MG63 (cell line): ENCODE data around the gene OXCT1. TPM values are rescaled to one million over a fixed set of nuclear protein-coding genes. Genes with fewer than 3 reads are reported as not detected.
"Not testable (repeated sequence)": the region's sequence is repeated elsewhere in the genome, so short reads cannot be mapped to it uniquely, and the experiment has no call there.

ENCODE experiments used
- DNase-seq: peaks from one replicate; pipeline ENCODE4 v3.0.0-alpha.2; 2020
- H3K27me3 ChIP-seq: fragments of 250-450 bp; sonication (Bioruptor Pico); 2 replicates; pipeline ENCODE4 v1.5.1; 2020; ENCODE audit warnings: mild to moderate bottlenecking, moderate library complexity
- H3K36me3 ChIP-seq: fragments of 250-450 bp; sonication (Bioruptor Pico); 2 replicates; pipeline ENCODE4 v1.5.1; 2020; ENCODE audit warnings: mild to moderate bottlenecking, moderate library complexity
- H3K4me3 ChIP-seq: fragments of 250-450 bp; sonication (Bioruptor Pico); 2 replicates; pipeline ENCODE4 v1.5.1; 2020; ENCODE audit warnings: mild to moderate bottlenecking, moderate library complexity
- H3K9me3 ChIP-seq: fragments of 250-450 bp; sonication (Bioruptor Pico); 2 replicates; pipeline ENCODE4 v1.5.1; 2020; ENCODE audit warnings: mild to moderate bottlenecking, moderate library complexity
- total RNA-seq: library from RNA; depleted of rRNA; stranded (reverse); fragments of >200 nt; shearing (Covaris generic); gene quantifications from 2 replicates; pipeline ENCODE4 v1.2.3, GENCODE V29; 2014; ENCODE audit warnings: low replicate concordance

The OXCT1 gene
- total RNA-seq, 1 experiment from 2014 or later: 30.0 TPM

DNA sequence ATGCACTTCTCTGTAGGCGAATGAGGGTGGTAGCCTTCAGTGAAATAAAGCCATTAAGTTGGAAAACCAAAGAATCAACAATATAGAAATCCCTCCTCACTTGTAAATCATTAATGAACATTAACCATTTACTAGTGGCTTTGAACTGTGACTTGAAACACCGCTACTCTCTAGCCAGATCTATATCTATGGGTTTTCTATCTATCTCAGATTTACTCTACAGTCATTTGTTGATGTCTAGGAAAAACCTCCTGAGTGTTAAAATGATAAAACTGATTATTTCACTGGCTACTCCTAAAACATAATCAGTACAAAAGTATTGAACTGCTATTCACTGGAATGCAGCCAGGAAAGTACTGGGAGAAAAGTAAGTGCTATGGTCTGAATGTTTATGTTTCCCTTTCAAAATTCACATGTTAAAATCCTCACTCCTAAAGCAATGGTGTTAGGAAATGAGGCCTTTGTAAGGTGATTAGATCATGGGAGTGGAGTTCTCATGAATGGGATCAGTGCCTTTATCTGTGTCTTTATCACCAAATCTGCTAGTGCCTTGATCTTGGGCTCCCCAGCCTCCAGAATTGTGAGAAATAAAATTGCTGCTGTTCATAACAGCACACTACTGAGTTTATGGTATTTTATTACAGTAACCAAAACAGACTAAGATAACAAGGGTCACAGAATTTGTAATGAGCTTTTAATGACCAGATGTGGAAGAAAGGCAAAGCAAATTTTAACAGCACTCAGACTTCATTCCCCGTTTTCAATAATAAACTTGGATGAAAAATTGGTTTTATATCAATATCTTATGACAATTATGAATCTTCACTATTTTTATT is 8.6 kb upstream of the OXCT1 start:
- Histone ChIP-seq H3K27me3 (peaks cover 3% of the 10 kb centered on the region), H3K9me3 (no peaks in the 10 kb centered on the region), H3K36me3 (no peaks in the 10 kb centered on the region), H3K4me3 (no peak overlapping the region)
- DNase-seq: no peak

DNA sequence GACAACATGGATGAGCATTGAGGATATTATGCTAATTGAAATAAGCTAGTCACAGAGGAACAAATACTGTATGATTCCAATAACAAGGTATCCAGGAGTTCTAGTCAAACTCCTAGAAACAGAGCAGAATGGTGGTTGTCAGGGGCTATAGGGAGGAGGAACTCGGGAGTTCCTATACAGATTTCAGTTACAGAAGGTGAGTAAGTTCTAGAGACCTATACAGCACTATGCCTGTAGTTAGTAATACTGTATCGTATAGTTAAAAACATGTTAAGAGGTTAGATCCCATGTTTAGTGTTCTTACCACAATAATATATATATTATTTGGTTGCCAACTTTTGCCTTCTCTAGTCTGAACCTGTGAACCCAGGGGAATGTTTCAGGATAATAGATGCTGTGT is 7.9 kb upstream of the OXCT1 start:
- peaks cover 3% of the 10 kb centered on the region for H3K27me3 ChIP-seq
- no peaks in the 10 kb centered on the region for H3K36me3 ChIP-seq
- H3K9me3 ChIP-seq: no peaks in the 10 kb centered on the region
- H3K4me3 ChIP-seq: no peak overlapping the region
- DNase-seq: no peak

DNA sequence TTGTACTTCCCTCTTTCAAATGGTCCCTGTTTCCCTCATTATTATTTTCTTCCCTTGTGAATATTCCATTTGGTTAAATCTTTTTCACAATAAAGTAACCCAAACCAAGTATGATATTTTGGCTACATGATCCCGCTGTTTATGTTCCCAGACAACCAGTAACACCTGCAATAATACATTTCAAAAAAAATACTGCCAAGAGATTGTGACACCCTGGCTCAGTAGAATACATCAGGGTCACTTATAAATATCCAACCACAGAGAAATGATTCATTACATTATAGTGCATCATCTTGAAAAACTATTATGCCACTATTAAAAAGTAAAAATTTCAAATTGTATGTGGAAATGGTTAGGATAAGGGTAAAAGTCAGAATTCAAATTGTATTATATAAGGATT is 7.2 kb upstream of the OXCT1 start:
- no peak overlapping the region for H3K4me3 ChIP-seq
- no peak for DNase-seq
- peaks cover 3% of the 10 kb centered on the region for H3K27me3 ChIP-seq
- no peaks in the 10 kb centered on the region for H3K36me3 ChIP-seq
- no peaks in the 10 kb centered on the region for H3K9me3 ChIP-seq

DNA sequence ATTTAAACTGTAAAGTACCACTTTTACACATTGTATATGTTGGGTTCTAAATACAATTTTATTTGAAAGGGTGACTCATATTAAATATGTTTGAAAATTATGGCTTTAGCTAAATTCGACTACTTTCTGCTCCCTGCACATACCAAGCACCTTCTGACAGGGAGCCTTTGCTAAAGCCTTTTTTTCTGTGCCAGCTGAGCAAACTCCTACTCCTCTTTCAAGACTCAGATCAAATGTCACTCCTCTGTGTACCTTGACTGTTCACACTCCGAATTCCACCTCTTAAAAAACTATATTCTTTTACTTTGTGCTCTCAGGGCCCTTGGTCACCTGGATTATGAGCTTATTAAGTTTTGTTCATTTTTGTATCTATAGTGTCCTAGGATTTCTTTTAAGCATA is 6.5 kb upstream of the OXCT1 start:
- Histone ChIP-seq H3K4me3 (no peak overlapping the region), H3K27me3 (peaks cover 3% of the 10 kb centered on the region), H3K36me3 (no peaks in the 10 kb centered on the region), H3K9me3 (no peaks in the 10 kb centered on the region)
- no peak for DNase-seq

DNA sequence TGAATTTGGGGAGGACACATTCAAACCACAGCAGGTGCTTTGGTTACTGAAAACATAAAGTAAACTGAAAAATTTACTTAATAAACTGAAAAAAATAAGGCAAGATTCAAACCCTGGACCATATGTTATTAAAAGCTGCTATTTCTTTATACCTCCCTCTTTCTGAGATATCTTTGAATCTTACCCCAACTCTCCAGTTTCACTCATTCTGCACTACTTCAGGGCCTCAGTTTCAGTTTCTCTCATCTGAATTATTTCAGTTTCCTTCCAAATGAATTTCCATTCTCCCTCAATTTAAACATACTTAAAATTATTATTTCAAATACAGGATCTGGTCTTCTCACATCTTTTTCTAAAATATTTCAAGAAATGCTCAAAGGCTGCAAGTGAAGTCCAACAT is 4.9 kb upstream of the OXCT1 start:
- Histone ChIP-seq H3K4me3 (no peak overlapping the region), H3K36me3 (no peaks in the 10 kb centered on the region), H3K9me3 (no peaks in the 10 kb centered on the region), H3K27me3 (peaks cover 3% of the 10 kb centered on the region)
- DNase-seq: no peak

DNA sequence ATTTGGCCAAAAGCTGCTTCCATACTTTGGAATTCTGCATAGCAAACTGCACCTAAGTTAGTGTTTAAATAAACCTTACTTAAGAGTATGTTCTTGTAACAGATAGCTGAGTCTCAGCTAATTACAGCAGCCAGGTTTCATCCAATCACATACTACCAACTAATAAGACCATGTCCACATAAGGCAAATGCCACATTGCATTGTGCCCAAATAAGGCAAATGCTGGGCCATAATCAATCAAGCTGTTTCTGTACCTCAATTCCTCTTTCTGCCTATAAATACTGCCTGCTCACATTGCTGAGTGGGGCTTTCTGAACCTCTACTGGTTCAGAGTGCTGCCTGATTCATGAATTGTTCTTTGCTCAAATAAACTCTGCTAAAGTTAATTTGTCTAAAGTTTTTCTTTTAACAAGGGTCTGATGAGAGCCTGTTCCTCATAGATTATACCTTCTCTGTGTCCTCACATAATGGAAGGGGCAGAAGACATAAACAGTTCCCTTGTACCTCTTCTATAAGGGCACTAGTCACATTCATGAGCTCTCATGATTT is 4.4 kb upstream of the OXCT1 start:
- H3K27me3 ChIP-seq: peaks cover 3% of the 10 kb centered on the region
- H3K9me3 ChIP-seq: no peaks in the 10 kb centered on the region
- no peak for DNase-seq
- no peak overlapping the region for H3K4me3 ChIP-seq
- H3K36me3 ChIP-seq: no peaks in the 10 kb centered on the region

DNA sequence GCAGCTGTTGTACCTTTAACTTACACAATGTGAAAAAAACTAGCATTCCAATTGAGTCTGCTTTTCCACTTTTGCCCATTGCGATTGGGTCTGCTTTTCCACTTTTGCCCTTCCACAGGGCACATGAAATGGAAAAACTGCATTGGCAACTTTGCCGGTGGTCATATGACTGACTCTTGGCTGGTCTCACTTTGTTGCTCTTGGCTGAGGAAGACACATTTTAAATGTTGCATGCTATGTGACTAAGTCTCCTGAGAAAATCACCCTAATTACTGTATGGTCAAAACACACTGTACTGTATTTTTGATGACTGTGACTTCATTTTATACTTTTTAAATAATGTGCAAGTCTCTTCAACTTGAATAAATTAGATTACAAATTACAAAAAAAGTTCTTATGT is 1.6 kb upstream of the OXCT1 start:
- DNase-seq: peak; percentile 80

DNA sequence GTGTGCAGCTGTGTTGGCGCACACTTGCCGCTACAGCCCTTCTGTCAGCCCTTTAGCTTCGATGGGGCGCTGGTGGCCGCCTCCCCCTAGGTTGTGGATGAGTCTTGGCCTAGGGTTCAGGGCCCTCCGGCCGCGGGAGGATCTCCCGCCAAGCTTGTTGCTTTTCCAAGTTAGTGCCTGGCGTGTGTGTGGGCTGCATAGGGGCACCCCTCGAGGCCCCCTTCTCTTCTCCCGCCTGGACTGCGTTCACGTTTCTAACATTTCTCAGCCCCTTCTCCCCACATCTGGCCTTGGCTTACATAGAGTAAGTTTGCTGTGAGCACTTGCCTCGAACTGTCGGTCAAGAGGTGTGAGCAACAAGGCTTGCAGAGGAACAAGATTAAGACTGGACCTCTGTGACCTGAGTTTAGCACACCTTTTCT is 413 bp upstream of the OXCT1 start:
- no peak for DNase-seq
- Histone ChIP-seq H3K4me3 (peak overlapping the region; percentile 78), H3K9me3 (no peaks in the 10 kb centered on the region)

More for the DNA sequence above, 1.6 kb upstream of the OXCT1 start:
- Histone ChIP-seq H3K36me3 (no peaks in the 10 kb centered on the region), H3K27me3 (no peaks in the 10 kb centered on the region), H3K9me3 (no peaks in the 10 kb centered on the region), H3K4me3 (no peak overlapping the region)

DNA sequence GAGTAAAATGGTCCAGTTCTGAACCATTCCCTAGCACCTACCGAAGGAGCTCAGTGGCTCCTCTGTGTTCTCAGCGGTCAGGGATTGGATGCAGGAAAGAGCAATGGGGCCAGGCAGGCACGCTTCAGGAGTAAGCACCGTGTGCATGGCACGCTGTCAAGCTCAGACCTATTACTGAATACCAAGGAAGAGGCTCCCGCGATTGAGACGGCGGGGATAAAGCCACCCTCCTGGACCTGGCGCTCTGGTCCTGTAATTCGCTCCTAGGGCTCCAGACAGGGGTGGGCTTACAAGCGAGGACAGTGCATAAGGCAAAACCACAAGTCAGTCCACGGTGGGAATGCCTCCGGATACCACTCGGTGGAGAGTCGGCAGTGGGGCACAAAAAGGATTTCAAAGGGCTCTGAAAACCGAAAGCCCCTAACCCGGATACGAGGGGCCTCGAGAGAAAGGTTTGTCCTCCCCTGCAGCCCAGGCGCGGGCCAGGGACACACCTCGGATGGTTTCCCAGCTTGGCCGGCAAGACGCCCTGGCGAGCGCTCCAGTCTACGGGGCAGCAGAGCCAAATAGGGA is 988 bp downstream of the OXCT1 start:
- peak overlapping the region; percentile 78 for H3K4me3 ChIP-seq
- H3K27me3 ChIP-seq: no peaks in the 10 kb centered on the region
- H3K36me3 ChIP-seq: no peaks in the 10 kb centered on the region
- H3K9me3 ChIP-seq: no peaks in the 10 kb centered on the region
- DNase-seq: peak; percentile 51

More for the DNA sequence above, 413 bp upstream of the OXCT1 start:
- Histone ChIP-seq H3K27me3 (no peaks in the 10 kb centered on the region), H3K36me3 (no peaks in the 10 kb centered on the region)

DNA sequence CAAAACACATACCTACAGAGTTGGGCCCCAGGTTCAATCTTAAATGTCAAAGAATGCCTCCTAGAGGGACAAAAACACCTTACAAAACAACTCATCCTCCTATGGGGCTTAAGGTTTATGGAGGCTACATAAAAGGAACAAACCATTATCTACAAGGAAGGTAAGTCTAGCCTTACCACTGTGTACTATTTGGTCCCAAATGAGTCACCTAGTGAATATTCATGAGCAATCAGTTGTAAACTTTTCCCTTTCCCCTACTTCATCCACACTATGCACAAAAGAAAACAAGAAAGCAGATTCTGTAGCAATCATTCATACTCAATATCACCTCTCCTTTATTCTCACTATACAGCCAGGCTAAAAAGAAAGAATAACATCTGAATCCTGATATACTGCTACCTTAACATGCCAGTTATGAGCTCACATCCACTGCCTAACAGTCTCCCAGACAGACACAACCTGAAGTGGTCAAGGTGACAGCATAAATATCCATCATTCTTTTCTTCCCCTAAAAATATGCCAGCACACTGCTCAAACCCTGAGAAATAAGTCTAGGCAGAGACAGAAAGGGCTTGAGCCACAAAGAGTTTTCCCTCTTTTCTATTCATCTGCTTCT is 6.2 kb downstream of the OXCT1 start:
- Histone ChIP-seq H3K9me3 (no peaks in the 10 kb centered on the region), H3K4me3 (no peak overlapping the region), H3K36me3 (peaks cover 11% of the 10 kb centered on the region), H3K27me3 (no peaks in the 10 kb centered on the region)
- DNase-seq: no peak

DNA sequence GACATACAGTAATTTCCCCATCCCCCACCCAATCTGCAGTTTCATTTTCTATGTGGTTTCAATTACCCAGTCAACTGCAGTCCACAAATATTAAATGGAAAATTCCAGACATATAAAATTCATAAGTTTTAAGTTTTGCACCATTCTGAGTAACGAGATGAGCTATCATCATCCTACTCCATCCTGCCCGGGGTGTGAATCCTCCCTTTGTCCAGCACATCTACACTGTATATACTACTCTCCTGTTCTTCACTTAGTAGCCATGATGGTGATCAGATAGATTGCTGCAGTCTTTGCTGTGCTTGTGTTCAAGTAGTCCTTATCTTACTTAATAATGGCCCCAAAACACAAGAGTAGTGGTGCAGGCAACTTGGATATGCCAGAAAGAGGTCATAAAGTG is 11.3 kb downstream of the OXCT1 start:
- no peak overlapping the region for H3K4me3 ChIP-seq
- peaks cover 11% of the 10 kb centered on the region for H3K36me3 ChIP-seq
- no peaks in the 10 kb centered on the region for H3K9me3 ChIP-seq
- DNase-seq: no peak
- no peaks in the 10 kb centered on the region for H3K27me3 ChIP-seq

DNA sequence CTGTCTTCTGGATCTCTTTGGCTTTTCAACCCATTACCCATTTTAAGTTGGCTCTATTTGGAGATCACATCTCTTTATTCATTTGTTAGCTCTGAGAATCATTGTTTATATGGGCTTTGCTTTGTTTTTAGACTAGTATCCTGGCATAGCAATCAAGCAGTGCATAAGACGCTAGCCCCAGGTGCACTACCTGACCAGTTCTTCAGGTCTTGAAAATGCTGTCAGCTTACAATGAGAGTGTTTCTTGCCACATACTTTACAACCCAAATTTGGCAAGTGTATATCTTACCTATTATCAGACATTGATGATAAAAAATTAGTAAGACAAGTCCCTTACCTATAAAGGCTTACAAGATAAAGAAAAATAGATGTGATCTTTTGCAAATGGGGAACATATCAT is 12.2 kb downstream of the OXCT1 start:
- DNase-seq: no peak
- peaks cover 15% of the 10 kb centered on the region for H3K36me3 ChIP-seq
- no peaks in the 10 kb centered on the region for H3K9me3 ChIP-seq
- no peaks in the 10 kb centered on the region for H3K27me3 ChIP-seq
- no peak overlapping the region for H3K4me3 ChIP-seq

DNA sequence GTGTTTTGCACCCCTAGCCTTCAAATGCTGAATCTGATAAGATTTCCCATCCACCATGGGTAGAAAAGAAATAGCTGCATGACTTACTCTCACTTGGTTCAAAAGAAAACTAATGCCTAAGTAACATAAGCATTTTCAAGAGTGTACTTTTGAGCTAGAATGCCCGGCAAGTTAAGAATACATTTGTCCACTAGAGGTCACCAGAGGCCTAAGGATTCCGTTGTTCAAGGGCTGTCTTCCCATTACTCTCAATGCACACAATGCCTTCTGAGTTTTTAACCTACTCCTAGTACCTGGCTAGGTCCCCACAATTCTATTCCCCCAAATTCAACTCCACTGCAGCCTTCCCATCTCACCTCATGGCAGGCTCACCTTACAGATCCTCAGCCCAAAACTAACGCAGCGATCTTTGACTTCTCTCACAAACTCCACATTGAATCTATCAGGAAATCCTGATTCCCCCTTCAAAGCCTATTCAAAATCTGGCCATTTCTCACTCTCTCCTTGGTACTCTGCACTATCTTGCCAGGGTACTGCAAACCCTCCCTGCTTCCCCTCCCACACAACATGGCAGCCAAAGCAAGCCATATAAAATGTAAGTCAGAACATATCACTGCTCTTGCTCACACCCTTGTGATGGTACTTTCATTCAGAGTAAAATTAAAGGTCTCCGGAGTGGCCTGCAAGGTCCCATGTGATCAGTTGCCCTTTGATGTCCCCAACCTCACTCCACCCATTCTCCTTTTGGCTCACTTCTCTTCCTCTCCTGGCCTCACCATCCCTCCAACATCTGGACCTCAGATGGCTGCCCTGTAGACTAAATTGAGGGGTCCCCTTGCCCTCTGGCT is 13.4 kb downstream of the OXCT1 start:
- Histone ChIP-seq H3K9me3 (no peaks in the 10 kb centered on the region), H3K36me3 (peaks cover 19% of the 10 kb centered on the region), H3K27me3 (no peaks in the 10 kb centered on the region), H3K4me3 (no peak overlapping the region)
- no peak for DNase-seq

DNA sequence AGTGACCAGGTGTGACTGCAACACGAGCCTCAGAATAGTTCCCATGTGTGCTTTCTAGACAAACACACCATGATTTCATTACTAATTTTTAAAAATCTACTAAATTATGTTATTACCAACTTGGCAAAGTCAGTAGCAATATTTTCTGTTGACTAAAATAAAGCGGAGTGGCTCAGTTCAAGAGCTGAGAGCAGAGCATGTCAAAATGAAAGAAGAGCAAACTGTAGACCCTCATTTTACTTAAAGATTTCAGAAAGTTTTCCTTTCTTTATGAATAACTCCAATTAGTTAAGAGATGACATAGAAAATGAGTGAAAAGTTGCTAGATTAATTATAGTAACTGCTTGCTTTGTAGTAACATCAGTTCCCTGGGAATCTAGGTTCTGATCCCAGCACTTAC is 17.9 kb downstream of the OXCT1 start:
- DNase-seq: no peak
- Histone ChIP-seq H3K9me3 (no peaks in the 10 kb centered on the region), H3K27me3 (no peaks in the 10 kb centered on the region), H3K36me3 (peaks cover 36% of the 10 kb centered on the region), H3K4me3 (no peak overlapping the region)

DNA sequence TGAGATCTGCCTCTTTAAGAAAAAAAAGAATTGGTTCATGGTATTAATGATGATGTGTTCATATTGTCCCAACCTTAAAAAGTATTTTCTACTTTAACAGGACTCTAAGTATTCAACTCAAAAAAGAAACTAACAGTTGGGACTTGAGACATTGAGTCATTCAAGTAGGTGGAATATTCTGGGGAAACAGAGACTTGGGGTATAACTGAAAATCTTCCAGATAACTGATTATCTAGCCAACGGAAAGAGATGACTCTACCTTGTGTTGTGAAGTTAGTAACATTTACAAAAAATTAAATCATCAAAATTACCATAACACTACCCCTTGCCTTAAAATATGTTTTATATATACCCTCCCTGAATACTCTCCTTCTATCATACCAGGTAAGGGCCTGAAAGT is 19.1 kb downstream of the OXCT1 start:
- Histone ChIP-seq H3K27me3 (no peaks in the 10 kb centered on the region), H3K36me3 (peaks cover 36% of the 10 kb centered on the region), H3K4me3 (no peak overlapping the region), H3K9me3 (no peaks in the 10 kb centered on the region)
- DNase-seq: no peak

DNA sequence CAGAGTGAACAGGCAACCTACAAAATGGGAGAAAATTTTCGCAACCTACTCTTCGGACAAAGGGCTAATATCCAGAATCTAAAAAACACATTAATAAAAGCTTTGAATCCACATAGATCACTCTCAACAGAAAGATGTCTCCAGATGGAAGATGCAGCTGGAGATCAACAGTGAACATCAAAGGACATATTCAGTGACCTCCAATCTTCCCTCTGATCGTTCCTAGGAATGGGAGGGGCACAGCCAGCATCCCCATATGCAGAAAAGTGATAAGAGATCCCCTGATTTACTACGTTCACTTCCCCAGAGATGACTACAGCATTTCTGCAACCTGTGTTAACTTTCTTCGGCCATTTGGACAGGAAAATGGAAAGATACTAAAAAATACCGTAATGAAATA is 21.2 kb downstream of the OXCT1 start:
- peaks cover 36% of the 10 kb centered on the region for H3K36me3 ChIP-seq
- no peak overlapping the region for H3K4me3 ChIP-seq
- H3K27me3 ChIP-seq: no peaks in the 10 kb centered on the region
- DNase-seq: no peak
- H3K9me3 ChIP-seq: no peaks in the 10 kb centered on the region

DNA sequence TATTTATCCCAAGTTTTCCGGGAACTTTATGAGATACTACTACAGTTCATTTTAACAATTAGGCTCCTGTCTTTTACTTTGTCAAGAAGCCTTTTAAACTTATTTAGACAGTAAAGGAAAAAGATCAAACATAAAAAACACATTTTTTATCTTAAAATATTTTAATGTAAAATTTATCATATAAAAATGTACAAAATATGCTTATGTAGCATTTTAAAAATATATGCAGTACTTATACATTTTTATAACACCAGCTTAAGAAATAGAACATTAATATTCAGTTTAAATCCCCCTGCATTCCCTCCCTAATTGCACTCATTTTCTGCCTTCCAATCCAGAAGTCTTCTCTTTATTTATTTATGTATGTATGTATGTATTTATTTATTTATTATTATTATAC is 24.5 kb downstream of the OXCT1 start:
- not testable (repeated sequence) for H3K27me3 ChIP-seq, H3K4me3 ChIP-seq, DNase-seq, H3K9me3 ChIP-seq
- H3K36me3 ChIP-seq: peaks cover 17% of the 10 kb centered on the region
